Activated T-cell treated with anti-CD3 and anti-CD28 coated beads for 4 hours (primary cell): ENCODE measurements around the gene STK10.
"Not testable (repeated sequence)": the region's sequence is repeated elsewhere in the genome, so short reads cannot be mapped to it uniquely, and the experiment has no call there.

Source experiments
- DNase-seq: peaks from one replicate; pipeline ENCODE4 v3.0.0-alpha.2; 2020

The STK10 gene

GRCh38 chr5:172164769-172165212, 23.2 kb downstream of the STK10 start:
- DNase-seq = no peak

GRCh38 chr5:172163346-172163745, 24.7 kb downstream of the STK10 start:
- no peak for DNase-seq

DNA sequence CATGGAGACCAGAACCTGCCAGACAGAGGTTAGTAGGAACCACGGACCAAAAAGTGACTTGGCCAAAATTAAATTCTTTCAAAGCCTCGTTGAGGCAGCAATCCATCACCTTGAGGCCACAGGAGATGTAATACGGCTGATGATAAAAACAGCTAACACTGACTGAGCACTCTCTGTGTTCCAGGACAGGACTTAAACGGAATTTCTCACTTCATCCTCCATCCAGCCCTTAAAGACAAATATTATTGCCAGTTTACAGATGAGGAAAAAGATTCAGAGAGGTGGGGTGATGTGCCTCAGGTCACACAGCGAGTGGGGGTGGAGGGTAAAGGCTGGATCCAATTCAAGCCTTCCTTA, 25.1 kb downstream of the STK10 start:
- no peak for DNase-seq

DNA sequence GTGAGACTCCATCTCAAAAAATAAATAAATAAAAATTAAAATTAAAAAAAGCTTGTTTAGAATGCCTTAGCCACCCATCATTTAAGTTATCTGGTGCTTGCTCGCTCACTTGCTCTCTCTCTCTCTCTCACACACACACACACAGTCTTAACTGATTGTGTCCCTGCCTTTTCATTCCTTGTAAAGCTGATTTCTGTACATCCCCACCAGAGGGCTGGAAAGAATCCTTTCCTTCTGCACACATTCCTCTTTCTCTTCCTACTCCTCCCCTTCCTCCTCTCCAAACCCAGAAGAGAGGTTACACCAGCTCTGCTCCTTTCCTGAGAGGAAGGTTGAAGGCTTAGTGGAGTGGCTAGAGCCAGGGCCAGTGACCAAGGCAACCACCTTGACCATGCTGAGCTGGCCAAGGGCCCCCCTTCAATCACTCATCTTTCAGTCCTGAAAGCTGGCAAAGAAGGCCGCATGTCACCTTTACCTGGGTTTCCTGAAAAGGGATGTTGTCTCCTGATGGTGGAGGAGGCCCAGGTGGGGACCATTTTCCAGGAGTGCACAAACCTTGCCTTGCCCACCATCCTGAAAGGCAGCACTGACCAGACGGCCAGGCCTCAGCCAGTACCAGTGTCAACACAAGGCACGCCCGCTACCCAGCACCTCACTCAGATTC, 25.6 kb downstream of the STK10 start:
- no peak for DNase-seq

DNA sequence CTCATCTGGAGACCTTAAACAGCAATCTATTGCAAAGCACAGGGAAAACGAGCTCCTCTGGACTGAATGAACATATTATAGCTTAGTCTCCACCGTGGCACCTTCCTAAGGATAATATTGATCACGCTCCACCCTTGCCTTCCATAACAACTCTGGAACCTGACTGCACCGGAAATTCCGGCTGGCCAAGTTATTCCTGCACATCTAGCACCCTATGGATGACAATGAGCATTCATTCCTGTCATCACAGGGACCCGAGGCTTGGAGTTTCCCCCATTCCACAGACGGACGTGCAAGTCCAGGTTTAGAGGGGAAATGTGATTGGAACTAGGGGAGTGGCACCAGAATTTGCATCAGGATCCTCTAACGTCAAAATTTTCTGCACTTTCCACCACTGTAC, 27.5 kb downstream of the STK10 start:
- no peak for DNase-seq

DNA sequence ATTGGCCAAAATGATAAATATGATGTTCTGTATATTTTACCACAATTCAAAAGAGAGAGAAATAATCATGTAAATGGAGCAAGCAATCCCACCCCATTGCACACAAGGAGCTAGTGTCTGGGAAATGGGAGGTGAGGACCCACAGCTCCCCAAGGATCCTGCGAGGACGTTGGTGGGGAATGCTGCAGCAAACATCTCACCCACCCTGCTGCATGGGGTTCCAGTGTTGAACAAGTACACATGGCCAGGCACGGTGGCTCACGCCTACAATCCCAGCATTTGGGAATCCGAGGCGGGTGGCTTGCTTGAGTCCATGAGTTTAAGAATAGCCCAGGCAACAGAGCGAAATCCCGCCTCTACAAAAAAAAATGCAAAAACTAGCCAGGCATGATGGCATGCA, 29.0 kb downstream of the STK10 start:
- no peak for DNase-seq

DNA sequence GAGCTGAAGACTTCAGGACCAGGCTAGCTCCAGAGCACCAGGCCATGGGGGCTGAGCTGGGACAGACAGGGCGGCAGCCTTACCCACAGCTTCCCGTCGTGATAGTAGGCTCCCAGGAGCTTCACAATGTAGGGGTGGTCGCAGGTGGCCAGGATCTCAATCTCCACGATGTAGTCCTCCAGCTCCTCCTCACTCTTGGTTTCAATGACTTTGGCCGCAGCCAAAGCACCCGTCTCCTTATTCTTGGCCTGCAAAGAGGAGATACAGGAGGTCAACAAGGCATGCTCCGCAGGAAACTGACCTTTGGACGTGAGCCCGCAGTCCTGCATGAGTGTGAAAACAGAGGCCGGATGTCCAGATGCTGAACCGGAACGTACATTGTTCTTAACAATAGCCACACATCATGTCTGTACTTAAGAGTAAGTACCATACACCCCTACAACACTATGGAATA, 31.5 kb downstream of the STK10 start:
- no peak for DNase-seq

- DNase-seq = not testable (repeated sequence)
Measured at GRCh38 chr5:172155101-172155500, 32.9 kb downstream of the STK10 start.

GRCh38 chr5:172153695-172154094, 34.3 kb downstream of the STK10 start:
- DNase-seq = no peak

GRCh38 chr5:172151661-172152210, 36.3 kb downstream of the STK10 start:
- DNase-seq = no peak

DNA sequence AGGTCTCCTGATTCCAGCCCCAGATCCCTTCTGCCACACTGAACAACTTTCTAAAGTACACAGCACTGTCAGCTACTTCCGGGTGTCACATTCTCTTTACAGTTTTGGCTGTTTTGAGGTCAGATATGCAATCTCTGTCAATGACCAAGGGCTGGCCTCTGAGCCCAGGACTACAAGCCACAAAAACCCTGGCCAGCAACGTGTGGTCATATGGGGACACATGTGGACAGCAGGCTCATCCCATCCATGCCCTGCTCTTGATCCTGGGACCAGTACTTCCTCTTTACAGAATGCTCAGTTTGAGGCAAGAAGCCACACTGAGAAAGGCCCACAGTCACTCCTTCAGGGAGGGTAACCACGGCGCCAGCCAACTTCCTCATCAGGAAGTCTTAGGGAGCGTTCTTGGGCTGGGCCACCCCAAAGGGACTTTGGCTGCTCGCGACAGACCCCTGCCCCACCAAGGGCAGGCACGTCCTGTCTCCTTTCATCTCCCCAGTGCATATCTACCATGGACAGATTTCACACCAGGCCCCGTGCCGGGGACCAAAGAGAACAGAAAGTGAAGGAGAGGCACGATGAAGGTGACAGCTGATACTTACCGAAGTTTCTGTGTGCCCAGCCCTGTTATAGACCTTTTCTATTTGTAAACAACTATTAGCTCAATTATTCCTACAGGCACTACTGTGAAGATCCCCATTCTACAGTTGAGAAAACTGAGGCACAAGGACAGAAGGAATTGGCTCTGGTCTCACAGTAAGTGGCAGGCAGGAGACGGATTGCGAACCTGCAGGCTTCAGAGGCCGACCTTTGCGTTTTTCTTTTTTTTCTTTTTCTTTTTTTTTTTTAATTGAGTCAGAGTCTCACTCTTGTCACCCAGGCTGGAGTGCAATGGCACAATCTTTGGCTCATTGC, 37.3 kb downstream of the STK10 start:
- DNase-seq = no peak

- not testable (repeated sequence) for DNase-seq
Measured at GRCh38 chr5:172149481-172149880, 38.5 kb downstream of the STK10 start.

- DNase-seq = no peak
Measured at GRCh38 chr5:172149073-172149472, 39.0 kb downstream of the STK10 start.

DNA sequence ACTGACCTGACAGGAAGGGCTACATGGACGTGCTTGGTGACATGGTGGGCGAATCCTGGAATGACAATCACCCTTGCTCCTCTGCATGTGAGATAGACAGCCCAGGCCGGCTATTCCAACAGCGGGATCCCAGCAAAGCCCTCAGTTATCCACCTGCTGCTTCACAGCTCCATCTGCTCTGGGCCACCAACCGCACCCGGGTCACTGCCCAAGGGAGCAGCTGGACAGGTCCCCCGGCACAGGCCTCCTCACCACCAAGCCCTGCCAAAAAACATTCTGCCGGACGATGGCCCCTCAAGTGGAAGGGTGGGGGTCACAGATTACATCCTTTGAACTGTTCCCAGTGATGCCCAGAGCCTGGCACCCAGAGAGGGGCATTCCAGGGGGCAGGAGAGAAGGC, 39.6 kb downstream of the STK10 start:
- DNase-seq = no peak

DNA sequence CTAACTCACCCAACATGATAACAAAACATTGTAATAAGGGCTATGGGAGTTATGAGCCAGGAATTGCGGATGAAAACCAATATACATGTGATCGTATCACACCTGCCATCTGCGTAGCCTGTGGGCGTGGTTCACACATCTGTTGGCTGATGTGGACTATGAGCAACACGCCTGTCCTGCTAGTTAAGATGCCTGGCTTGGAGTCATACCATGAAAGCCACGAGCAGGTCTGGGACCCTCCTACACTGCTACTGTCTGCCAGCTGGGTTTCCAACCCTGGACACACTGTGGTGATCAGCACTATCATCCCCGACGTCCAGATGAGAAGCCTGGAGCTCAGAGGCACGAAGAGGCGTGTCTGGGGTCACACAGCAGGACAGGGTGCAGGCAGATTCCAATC, 40.2 kb downstream of the STK10 start:
- no peak for DNase-seq

DNA sequence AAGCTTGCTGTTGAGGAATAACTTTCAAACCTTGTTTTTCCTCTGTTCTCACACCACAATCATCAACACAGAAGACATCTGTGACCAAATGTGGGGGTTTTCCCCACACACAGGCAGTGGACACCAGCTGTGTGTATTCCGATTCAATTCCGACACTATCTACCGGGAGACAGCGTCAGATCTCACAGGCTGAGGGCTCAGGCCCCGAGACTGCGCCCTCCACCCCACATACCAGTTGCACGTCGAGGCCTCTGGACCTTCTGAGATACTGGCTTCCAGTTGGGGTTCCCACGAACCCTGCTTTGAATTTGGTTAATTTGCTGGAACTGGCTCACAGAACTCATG, 41.3 kb downstream of the STK10 start:
- DNase-seq = no peak

DNA sequence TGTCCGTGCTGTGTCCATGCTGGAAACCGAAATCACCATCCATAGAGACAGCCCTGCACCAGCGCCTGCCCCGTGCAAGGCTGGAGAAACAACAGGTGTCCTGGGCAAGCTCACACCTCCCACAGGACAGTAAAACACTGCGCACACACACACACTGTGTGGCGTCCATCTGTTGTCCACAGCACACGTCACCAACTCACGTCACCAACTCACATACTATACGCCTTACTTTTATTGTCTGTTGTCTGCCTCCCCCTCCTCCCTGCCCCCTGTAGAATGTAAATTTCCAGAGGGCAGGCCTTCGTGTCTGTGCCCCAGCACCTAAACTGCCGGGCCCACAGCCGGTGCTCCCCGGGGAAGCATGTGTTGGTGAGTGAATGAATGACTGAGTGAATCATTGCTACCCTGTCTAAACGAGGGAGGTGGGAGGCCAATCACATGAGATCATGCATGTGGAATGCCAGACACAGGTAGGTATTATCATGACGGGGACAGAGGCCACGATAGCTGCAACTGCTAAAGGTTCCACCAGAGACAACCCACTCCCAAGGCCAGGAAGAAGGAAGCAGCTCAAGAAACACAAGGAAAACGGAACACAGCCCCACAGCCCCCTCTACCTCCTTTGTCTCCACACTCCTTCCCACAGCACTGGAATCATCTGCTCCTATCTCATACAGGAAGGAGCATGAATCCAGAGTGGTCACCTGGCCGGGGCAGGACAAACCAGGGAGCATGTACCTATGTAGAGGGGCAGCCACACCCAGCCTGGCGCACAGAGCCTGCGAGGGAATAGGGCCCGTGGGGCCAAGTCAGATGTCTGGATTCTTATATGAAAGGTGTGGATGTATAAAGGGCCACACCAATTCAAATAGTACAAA, 41.9 kb downstream of the STK10 start:
- no peak for DNase-seq

DNA sequence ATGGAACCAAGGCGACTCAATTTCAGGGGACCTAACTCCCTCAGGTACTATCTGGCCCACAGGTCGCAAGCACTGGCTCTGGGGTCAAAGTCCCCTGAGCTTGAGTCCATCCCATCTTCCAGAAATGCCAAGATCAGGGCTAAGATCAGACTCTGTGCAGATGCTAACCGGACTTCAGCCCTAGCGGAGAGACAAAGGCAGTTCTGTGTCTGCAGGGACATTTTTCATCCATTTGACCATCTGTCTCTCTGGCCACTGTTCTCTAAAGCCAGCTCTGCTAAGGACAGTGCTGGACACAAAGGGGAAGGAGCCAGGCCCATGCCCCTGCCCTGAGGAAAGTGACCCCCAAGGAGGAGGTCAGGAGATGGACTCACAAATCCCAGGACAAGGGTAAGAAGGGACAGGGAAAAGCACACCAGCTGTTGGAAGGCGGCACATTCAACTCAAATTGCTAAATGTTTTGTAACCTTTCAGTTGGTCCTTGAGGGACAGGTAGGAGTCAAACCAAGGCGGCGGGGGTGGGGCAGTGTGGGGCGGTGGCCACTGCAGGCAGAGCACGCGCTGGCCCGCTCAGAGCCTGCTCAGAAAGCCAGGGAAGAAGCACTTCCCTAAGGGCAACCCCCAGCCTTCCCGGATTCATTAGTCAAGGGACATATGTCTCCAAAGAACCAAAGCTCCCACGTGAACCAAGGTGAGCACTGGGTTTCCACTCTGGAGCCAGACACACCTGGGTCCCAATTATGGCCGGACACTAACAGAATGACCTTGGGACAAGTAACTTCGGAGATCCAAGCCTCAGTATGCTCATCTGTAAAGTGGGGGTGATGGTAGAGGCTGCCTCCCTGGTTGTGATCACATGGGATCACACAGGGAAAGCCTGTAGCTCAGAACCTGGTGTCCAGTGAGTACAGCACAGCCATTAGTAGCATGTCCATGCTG, 42.8 kb downstream of the STK10 start:
- DNase-seq = no peak

DNA sequence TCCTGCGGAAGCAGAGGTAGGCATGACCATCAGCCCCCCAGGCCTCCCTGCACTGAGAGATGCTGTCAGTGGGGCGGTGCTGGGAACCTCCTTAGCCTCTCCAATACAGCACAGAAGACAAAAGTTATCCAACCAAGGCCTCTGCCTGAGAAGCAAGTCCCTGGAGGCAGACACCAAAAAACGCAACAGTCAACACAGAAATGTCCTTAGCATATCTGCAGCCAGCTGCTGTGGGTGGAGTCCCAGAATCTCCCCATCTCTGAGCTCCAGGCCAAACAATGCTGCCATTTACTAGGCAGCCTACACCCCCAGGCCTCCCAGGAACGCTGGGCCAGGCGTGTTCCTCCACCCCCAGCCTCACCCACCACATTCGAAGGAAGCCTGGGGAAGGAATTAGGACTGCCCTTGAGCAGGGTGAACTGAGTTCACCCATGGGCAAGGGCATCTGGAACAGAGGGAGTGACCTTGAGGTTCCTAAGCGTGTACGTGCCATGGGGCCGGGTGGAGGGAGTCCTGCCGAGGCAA, 43.7 kb downstream of the STK10 start:
- DNase-seq = no peak

DNA sequence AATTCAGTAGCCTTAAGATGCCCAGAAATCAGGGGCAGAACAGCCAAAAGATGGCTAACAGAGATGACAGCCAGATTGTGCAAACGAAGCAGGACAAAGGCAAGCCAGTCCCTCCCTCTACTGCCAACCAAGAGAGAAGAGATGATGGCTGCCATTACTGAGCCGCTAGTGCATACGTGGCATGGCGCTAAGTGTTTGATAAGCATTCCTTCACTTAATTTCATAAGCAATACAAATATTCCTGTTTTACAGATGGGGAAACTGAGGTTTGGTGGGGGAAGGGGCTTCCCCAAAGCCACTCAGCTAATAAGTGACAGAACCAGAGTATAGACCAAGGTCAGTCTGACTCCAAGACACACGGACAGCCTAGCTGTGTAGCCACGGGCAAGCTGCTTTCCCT, 44.1 kb downstream of the STK10 start:
- DNase-seq = no peak

DNA sequence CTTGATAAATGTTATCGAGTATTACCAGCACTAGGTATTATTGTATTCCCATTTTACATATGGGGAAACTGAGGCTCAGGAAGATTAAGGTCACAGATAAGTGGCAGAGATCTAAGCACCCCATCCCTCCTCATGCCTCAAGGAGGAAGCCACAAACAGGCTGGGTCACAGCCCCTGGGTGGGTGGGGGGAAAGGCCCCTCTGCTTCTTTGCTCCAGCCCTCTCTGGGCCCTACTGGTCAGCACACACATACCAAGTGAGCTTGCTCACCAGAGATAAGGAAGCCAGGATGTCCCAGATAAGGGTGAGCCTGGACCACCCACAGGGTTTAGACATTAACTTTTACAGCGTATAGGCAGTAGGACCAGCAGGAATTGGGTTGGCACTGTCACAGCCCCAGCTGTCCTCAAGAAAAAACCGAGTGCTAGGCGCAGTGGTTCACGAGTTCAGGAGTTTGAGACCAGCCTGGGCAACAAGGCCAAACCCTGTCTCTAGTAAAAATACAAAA, 45.3 kb downstream of the STK10 start:
- no peak for DNase-seq

DNA sequence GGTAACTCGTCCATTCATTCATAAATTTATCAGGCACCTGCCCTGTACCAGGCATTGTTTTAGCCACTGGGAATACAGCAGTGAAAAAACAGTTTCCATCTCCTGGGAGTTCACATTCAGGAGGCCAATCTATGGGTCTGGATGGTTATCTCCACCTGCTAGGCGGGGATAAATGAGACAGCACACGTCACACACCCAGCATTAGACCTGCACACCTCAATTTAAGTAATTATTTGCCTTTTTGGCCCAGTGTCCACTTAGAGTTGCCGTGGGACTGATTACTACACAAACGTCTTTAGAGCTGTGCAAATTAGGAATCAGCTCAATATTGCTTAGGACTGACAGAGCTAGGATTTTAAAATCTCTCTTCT, 46.1 kb downstream of the STK10 start:
- DNase-seq = no peak
